ENCODE results near the gene CTSC.
"Not testable (repeated sequence)": the region's sequence is repeated elsewhere in the genome, so short reads cannot be mapped to it uniquely, and the experiment has no call there.

Gene CTSC

DNA sequence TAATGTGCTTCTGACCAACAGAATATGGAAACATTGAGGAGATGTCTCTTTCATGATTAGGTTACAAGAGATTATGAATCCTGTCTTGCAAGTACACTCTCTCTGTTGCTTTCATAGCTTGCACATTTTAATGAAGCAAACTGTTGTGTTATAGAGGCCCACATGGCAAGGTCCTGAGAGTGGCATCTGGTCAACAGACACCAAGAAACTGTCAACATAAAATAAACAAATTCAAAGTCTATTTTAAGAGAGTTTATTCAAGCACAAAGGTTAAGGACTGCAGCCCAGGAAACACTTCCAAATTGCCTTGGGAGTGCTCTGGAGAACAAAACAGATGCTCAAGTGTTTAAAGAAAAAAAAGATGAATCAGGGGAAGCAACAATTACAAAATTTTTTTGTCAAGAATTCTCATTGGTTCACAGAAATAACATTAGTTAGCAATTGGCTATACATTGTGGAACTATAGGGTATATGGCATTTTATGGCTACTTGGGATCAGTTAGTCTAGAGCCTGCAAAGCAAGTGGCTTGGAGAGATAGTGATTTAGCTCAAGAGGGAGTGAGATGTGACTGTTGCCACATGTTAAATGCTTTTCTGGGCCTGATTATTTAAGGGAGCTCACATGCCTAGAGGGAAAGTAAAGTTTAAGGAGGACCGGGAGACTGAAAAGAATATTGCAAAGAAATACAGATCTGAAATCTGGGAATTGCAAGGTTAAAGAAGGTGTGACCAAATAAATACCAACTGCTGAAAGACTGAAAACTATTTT, 54.6 kb downstream of the CTSC start:
- DNase-seq (ENCODE audit: low spot score), result no peak

DNA sequence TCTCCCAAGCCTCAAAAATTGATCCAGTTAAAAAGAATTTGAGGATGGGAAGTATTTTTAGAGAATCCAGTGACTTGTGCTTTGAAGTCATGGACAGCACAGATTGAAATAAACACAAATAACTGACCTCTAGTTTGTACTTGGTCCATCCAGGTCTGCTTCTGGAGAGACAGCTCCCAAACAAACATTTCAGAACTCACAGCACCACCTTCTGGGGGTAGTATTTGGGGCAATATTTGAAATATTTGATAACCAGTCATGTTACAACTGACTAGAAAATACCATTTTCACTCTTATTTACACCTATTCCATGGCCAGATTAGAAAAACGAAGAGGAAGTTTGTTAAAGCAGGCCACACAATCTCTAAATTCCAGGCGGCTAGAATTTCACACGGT, 56.2 kb downstream of the CTSC start:
- peak; percentile 29 for DNase-seq (ENCODE audit: low spot score)

DNA sequence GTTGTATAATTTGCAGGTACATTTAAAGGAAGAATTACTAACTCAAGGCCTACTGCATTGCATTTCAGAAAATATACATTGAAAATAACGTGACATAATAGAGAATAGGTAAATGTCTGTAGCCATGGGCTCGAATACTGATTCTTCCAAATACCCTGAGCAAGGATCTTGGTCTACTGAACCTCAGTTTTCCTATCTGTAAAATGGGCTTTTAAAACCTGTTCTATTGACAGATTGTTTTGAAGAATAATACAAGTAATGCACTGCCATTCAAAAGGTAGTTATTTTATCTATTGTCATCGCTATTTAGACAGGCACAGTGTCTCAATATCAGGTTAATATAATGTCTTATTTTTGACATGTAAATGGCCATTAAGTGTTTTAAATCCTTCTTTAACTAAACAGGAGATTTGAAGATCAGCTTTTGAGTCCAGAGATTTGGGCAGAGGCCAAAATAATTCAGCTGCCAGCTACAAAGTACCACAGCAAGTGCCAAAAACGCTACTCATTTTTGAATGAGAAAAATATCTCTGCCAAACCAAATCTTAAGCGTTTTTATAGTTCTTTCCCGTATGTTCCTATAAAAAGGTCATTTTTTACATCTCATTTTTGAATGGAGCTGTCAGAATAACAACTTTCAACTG, 56.7 kb downstream of the CTSC start:
- DNase-seq (ENCODE audit: low spot score), result no peak

DNA sequence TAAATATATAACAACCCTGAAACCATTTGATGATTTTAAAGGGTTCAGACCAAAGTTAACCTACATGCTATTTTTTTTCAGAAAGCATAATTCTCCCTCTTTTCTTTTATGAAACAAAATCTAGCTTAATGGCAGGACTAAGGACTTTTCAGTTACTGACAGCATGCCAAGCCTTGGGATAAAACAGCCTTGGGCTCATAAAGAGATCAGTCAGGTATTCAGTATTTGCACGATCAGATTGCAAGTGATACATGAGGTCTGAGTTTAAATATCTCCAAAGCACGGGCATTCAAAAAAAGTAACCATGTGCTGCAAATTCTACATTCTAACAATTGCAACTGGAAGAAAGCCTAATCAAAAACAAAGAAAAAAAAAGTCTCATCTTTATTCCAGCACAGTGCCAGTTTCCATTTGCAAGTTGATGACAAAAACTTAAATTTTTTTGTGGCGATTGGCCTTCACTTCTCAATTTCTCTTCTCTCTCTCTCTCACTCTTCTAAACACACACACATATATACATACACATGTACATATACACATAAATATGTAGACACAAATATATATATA, 60.1 kb downstream of the CTSC start:
- DNase-seq (ENCODE audit: low spot score), result no peak

DNA sequence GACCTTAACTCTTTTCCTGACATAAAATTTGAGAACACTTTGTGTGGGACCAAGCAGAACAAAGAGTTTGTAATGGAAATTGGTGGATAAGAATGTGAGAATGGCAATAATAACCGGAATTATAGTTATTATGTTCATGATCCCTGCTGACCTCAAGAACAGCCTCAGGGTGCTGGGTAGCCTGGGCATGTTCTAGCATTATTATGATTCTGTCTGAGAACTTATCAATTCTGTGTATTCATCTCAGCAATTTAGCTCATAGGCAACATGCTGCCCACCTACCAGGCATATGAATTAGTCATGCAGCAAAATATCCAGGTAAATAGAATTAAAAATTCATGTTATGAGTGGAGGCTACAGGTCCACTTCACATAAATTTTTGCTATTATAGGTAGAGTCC, 61.9 kb downstream of the CTSC start:
- no peak for DNase-seq (ENCODE audit: low spot score)

DNA sequence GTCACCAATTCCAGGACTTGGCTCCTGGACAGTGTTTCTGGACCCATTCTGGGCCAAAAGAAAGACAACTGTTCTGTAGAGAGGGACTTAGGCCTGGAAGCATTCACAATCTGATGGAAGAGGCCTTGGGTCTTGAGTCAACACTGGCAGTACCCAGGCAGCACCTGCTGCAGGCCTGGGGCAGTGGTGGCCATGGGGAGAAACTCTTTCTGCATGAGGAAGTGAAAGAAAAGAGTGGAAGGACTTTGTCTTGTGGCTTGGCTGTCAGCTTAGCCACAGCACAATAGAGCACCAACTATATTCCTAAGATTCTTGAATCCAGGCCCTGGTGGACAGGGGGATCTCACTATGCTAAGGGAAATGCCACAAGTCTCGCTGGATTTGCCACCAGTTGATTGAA, 70.6 kb downstream of the CTSC start:
- no peak for DNase-seq (ENCODE audit: low spot score)

DNA sequence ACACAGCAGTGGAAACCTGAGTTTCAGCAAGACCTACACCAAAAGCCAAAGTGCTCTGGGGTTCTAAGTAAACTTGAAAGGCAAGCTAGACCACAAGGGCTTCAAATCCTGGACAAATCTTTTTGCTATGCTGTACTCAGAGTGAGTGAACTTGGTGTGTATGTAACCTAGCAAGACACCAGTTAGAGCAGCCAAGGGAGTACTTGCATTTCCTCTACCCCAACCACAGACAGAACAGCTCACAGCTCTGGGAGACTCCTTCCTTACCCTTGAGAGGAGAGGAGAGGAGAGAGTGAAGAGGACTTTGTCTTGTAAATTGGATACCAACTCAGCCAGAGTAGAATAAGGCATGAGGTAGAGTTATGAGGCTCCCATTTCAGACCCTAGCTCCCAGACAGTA, 71.4 kb downstream of the CTSC start:
- DNase-seq (ENCODE audit: low spot score), result no peak

DNA sequence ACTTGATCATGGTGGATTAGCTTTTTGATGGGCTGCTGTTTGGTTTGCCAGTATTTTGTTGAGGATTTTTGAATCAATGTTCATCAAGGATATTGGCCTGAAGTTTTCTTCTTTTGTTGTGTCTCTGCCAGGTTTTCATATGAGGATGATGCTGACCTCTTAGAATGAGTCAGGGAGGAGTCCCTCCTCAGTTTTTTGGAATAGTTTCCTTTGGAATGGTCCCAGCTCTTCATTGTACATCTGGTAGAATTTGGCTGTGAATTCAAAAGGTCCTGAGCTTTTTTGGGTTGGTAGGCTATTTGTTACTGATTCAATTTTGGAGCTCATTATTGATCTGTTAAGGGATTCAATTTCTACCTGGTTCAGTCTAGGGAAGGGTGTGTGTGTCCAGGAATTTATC, 78.1 kb downstream of the CTSC start:
- no peak for DNase-seq (ENCODE audit: low spot score)

DNA sequence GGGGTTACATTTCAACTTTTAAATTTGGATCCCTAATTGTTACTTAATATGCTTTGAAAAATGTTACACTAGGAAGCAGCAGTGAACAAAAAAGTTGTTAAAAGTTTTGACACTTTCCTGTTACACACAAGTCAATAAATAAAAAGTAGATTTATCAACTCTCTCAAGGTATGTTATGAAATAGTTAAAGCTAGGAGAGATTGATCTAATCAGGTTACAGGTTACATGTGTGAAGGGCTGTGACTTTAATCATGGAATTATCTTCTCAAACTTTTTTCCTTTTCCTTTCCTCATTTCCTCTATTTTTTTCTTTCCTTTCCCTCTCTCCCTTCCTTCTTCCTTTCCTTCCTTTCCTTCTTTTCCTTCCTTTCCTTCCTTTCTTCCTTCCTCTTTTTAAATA, 85.3 kb downstream of the CTSC start:
- no peak for DNase-seq (ENCODE audit: low spot score)

DNA sequence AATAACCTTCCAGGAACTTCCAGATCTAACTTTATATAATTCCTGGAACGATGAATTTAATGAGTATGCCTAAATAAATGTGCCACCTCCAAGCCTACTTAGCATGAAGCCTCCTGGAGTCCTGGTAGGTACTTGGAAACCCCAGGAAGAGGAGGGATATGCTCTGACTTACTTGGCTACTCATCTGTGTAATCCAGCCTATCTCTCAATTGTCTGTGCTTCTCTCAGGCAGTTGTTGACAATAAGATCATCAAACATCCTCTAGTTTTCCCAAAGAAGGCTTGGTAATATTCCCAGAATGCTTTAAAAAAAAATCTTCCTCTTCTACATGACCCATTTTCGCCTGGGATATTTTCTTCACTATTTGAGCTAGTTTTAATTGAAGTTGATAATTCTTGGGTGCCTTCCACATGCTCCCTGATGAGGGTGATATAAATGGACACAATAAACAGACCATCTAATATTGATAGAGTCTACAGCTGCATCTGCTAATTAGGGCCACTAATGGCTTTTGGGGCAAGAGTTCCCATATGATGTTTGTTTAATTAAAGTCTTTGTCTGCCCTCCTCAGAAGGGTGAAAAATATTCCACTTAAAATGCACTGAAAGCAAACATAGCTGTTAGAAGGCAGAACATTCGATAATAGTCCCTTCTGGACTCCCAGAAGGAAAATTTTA, 86.8 kb downstream of the CTSC start:
- no peak for DNase-seq (ENCODE audit: low spot score)

DNA sequence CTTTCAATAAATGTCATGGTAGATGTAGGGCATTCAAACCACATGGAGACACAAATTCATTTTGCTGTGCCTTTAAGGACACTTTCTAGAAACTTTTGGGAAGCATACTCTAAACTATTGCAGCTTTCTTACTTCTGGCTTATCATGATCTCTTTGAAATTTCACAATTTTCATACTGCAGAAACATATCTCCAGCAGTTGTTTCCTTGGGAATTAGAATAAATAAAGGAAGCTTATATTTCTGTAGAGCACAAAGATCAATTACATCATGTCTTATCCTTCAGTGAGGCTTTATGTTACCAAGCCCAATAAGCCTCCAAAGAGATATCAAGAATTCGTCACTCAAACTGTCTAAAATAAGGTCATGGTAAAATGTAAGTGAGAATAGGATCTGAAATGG, 87.8 kb downstream of the CTSC start:
- DNase-seq (ENCODE audit: low spot score), result no peak

DNA sequence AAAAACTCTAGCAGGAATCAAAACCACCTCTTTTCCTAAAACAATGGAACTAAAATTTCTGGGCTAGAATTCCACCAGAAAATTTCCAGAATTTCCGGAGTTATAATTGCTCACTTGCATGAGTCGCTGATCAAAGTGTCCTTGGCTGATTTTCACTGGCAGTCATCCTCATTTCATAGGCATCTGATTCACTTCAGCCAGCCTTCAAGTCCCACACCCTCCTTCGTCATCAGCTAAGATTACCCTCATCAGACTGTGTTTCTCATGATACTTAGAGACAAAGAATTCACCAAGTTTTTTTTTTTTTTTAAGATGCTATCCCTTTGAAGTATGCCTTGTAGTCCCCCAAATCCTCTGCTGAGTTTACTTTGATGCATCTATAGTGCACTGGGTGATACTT, 90.8 kb downstream of the CTSC start:
- peak; percentile 55 for DNase-seq (ENCODE audit: low spot score)

DNA sequence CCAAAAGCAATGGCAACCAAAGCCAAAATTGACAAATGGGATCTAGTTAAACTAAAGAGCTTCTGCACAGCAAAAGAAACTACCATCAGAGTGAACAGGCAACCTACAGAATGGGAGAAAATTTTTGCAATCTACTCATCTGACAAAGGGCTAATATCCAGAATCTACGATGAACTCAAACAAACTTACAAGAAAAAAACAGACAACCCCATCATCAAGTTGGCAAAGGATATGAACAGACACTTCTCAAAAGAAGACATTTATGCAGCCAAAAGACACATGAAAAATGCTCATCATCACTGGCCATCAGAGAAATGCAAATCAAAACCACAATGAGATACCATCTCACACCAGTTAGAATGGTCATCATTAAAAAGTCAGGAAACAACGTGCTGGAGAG, 92.0 kb downstream of the CTSC start:
- DNase-seq (ENCODE audit: low spot score), result not testable (repeated sequence)

Data from RKO (cell line).